AG04449 (cell line): ENCODE measurements around the gene ZNF445.

Experiments
- CTCF ChIA-PET: fragments of 350-600 bp; formaldehyde crosslinking; extraction: SDS; loops from one replicate; lab custom pipeline; 2021; ENCODE audit warnings: antibody characterized with exemption; lab: Yijun Ruan, JAX
- POLR2A ChIA-PET: fragments of 400-600, 350-600 bp; formaldehyde crosslinking; extraction: SDS; loops from one replicate; lab custom pipeline; 2020; ENCODE audit warnings: antibody characterized with exemption, inconsistent platforms; lab: Yijun Ruan, JAX
- DNase-seq: peaks from one replicate; pipeline ENCODE4 v3.0.0-alpha.2; 2010; ENCODE audit warnings: low read depth, low spot score
- H3K4me3 ChIP-seq: 2 replicates; pipeline ENCODE4 v1.5.1; 2011; ENCODE audit warnings: low read depth, mild to moderate bottlenecking, control low read depth, low read length
- TF ChIP-seq, protein P1 (sequence below): IDR thresholded peaks from one replicate; pipeline ENCODE4 v1.5.1; 2011; ENCODE audit warnings: mild to moderate bottlenecking, moderate library complexity, low read length, control low read depth, inconsistent platforms; ENCODE audit not compliant: insufficient read depth; ENCODE audit errors: missing control alignments

The ZNF445 gene

GRCh38 chr3:44477312-44478030 lies at the start of gene ZNF445:
ZNF445 (minus strand) TSS chr3:44477670; CDS start chr3:44455549, 22,121 bp downstream.
- peak within 1 kb of the TSS; percentile 65 for H3K4me3 ChIP-seq
- ChIA-PET CTCF (interaction anchor here (2.0 kb wide), 1 partner anchor 153 kb away, joined by 7 read pairs; no protein-coding TSS in a partner anchor), POLR2A (interaction anchor here (0.6 kb wide), 1 partner anchor 148 kb away, joined by 3 read pairs; no protein-coding TSS in a partner anchor)
- TF ChIP-seq, protein P1, sequence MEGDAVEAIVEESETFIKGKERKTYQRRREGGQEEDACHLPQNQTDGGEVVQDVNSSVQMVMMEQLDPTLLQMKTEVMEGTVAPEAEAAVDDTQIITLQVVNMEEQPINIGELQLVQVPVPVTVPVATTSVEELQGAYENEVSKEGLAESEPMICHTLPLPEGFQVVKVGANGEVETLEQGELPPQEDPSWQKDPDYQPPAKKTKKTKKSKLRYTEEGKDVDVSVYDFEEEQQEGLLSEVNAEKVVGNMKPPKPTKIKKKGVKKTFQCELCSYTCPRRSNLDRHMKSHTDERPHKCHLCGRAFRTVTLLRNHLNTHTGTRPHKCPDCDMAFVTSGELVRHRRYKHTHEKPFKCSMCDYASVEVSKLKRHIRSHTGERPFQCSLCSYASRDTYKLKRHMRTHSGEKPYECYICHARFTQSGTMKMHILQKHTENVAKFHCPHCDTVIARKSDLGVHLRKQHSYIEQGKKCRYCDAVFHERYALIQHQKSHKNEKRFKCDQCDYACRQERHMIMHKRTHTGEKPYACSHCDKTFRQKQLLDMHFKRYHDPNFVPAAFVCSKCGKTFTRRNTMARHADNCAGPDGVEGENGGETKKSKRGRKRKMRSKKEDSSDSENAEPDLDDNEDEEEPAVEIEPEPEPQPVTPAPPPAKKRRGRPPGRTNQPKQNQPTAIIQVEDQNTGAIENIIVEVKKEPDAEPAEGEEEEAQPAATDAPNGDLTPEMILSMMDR = no peak
- no peak for DNase-seq

DNA sequence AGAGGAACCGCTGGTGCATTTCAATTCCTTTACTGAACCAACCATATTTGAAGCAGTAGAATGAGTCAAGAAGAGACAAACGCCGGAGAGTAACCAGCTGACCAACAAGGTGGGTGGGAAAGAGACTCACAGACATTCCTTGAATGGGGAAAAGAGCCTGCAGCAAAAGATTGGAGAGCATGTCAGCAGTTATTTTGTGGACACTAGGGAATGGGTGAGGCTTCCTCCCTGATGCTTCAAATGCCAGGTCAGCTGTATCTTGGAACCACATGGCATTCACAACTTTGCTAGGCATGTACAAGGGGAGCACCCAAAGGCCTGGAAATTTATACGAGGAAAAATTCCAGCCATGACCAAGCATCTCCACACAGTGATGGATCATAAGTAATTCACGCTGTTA lies 47.6 kb upstream of the ZNF445 start:
- DNase-seq = no peak
- H3K4me3 ChIP-seq = no peak overlapping the region
- TF ChIP-seq, protein P1 = no peak
- CTCF ChIA-PET = no interaction called here
- POLR2A ChIA-PET = interaction anchor here (0.7 kb wide), 1 partner anchor 1180 kb away, joined by 3 read pairs; no protein-coding TSS in a partner anchor

DNA sequence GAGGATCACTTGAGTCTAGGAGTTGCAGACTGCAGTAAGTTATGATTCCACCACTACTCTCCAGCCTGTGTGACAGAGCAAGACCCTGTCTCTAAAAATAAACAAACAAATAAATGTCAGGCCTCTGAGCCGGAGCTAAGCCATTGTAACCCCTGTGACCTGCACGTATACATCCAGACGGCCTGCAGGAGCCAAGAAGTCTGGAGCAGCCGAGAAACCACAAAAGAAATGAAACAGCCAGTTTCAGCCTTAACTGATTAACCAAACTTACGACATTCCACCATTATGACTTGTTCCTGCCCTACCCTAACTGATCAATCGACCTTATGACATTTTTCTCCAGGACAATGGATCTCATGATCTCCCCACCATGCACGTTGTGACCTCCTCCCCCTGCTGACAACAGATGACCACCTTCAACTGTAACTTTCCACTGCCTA lies 45.0 kb upstream of the ZNF445 start:
- TF ChIP-seq, protein P1 = no peak
- CTCF ChIA-PET = interaction anchor here (2.9 kb wide), 1 partner anchor 11 kb away, joined by 14 read pairs; no protein-coding TSS in a partner anchor
- POLR2A ChIA-PET = no interaction called here
- H3K4me3 ChIP-seq = no peak overlapping the region
- DNase-seq = no peak

DNA sequence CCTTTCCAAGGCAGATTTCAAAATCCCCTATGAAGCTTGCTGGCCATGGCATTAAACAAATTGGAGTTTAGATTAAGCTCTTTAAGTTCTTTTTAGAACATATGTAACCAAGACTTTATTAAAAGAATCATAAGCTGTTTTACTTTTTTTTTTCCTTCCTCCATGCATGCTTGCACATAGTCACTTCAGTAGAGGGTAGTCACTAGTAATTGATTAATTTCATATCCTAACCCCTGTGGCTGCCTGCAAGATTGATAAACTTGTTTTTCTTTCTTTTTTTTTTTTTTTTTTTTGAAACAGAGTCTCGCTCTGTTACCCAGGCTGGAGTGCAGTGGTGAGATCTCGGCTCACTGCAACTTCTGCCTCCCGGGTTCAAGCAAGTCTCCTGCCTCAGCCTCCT lies 44.3 kb upstream of the ZNF445 start:
- no peak overlapping the region for H3K4me3 ChIP-seq
- TF ChIP-seq, protein P1 = no peak
- no peak for DNase-seq
- ChIA-PET POLR2A (no interaction called here), CTCF (interaction anchor here (2.9 kb wide), 1 partner anchor 11 kb away, joined by 14 read pairs; no protein-coding TSS in a partner anchor)

- ChIA-PET CTCF (interaction anchor here (1.0 to 1.1 kb wide), 2 partner anchors 9 to 11 kb away, joined by 3 read pairs; no protein-coding TSS in a partner anchor), POLR2A (no interaction called here)
- H3K4me3 ChIP-seq = no peak overlapping the region
- TF ChIP-seq, protein P1 = no peak
- DNase-seq = no peak
Observed at GRCh38 chr3:44518782-44519156, 41.3 kb upstream of the ZNF445 start.

GRCh38 chr3:44516230-44516629 lies 38.8 kb upstream of the ZNF445 start:
- POLR2A ChIA-PET = no interaction called here
- TF ChIP-seq, protein P1 = no peak
- CTCF ChIA-PET = interaction anchor here (1.7 kb wide), 1 partner anchor 17 kb away, joined by 6 read pairs; no protein-coding TSS in a partner anchor
- H3K4me3 ChIP-seq = no peak overlapping the region
- no peak for DNase-seq
